Tibial artery (tissue), 4 donors: Measurements from ENCODE around the gene DCAF5.

Experiments
- DNase-seq, 2 donors: peaks; one replicate each; pipeline ENCODE4 v3.0.0-alpha.2; 2019
- H3K27ac ChIP-seq, 2 donors: fragments of 200-600 bp; sonication (generic) in 1 of 2; 1 replicate in 1 of 2; 2 replicates in 1 of 2; pipeline ENCODE4 v1.5.1; 2018 to 2019; ENCODE audit warnings: mild to moderate bottlenecking in 1 of 2
- H3K27me3 ChIP-seq, 2 donors: fragments of 200-600 bp; sonication (generic) in 1 of 2; one replicate each; pipeline versions ENCODE4 v1.5.1 to v1.6.0; 2016 to 2019
- H3K36me3 ChIP-seq, 3 donors: fragments of 200-600 bp; sonication (generic) in 2 of 3; one replicate each; pipeline ENCODE4 v1.5.1; 2016 to 2019; ENCODE audit warnings: mild to moderate bottlenecking in 2 of 3
- H3K4me1 ChIP-seq, 4 donors: fragments of 200-600 bp; sonication (generic) in 2 of 4; 1 replicate in 3 of 4; 2 replicates in 1 of 4; pipeline ENCODE4 v1.5.1; 2016 to 2019
- H3K4me3 ChIP-seq, 2 donors: fragments of 200-600 bp; sonication (generic) in 1 of 2; 1 replicate in 1 of 2; 2 replicates in 1 of 2; pipeline ENCODE4 v1.5.1; 2018 to 2019; ENCODE audit warnings: mild to moderate bottlenecking in 2 of 2
- H3K9me3 ChIP-seq, 3 donors: fragments of 200-600 bp; sonication (generic) in 1 of 3; one replicate each; pipeline ENCODE4 v1.5.1; 2016 to 2019
- intact Hi-C: fragments of 100-400 bp; cut with DNase I; formaldehyde crosslinking; loops from one replicate; pipeline ENCODE4 v1.15.0; 2023; ENCODE audit warnings: low total_unique reads
- TF ChIP-seq, protein P1 (sequence below), 2 experiments: fragments of 200-600 bp in 1 of 2; fragments of 450-650 bp in 1 of 2; IDR thresholded peaks; one replicate each; pipeline ENCODE4 v1.5.1; 2017 to 2019; ENCODE audit warnings: antibody characterized with exemption in 2 of 2, mild to moderate bottlenecking in 1 of 2, moderate library complexity in 1 of 2

DCAF5 gene

DNA sequence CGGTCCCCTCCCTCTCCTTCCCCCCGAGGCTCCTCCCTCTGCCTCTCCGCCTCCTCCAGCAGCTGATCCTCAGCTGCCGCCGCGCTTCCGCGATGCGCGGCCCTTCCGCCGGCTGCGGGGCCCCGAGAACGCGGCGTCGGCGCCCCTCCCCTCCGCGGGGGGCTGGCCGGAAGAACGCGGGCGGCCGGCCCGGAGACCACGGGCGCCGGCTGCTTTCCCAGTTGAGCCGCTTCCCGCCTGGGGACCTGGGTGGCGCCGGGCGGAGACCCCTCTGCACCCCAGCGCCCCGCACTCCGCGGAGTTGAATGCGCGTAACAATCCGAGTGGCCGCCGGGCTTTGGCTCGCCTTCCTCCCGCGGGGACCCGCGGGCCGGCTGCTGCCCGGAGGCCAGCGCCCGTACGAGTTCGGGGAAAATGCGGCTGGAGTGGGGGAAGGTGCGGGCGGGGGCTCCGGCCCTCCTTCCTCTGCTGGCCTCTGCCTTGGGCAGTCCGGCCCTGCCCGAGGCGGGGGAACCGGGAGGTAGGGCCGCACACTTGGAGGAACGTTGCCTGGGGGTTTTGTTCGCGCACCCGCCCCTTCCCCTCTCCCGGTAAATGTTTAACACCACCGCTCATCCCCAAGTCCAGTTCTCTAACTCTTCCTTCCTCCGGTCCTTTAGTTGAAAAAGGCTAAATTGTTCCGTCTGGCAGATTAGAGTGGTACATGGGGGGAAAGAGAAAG lies 393 bp upstream of the DCAF5 start:
- Histone ChIP-seq H3K36me3 (peaks cover 0 to 8% (median 0%) of the 10 kb centered on the region in 3 donors), H3K4me1 (peaks cover 0 to 39% (median 25%) of the 10 kb centered on the region in 4 donors), H3K27me3 (no peaks in the 10 kb centered on the region), H3K9me3 (no peaks in the 10 kb centered on the region), H3K27ac (peak overlapping the region; percentile 91 to 98), H3K4me3 (peak overlapping the region; percentile 69 to 95)
- no peak for DNase-seq
- TF ChIP-seq, protein P1, sequence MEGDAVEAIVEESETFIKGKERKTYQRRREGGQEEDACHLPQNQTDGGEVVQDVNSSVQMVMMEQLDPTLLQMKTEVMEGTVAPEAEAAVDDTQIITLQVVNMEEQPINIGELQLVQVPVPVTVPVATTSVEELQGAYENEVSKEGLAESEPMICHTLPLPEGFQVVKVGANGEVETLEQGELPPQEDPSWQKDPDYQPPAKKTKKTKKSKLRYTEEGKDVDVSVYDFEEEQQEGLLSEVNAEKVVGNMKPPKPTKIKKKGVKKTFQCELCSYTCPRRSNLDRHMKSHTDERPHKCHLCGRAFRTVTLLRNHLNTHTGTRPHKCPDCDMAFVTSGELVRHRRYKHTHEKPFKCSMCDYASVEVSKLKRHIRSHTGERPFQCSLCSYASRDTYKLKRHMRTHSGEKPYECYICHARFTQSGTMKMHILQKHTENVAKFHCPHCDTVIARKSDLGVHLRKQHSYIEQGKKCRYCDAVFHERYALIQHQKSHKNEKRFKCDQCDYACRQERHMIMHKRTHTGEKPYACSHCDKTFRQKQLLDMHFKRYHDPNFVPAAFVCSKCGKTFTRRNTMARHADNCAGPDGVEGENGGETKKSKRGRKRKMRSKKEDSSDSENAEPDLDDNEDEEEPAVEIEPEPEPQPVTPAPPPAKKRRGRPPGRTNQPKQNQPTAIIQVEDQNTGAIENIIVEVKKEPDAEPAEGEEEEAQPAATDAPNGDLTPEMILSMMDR (IDR thresholded peaks at IDR 0.05), result no peak
- intact Hi-C loops, result no loop called here

DNA sequence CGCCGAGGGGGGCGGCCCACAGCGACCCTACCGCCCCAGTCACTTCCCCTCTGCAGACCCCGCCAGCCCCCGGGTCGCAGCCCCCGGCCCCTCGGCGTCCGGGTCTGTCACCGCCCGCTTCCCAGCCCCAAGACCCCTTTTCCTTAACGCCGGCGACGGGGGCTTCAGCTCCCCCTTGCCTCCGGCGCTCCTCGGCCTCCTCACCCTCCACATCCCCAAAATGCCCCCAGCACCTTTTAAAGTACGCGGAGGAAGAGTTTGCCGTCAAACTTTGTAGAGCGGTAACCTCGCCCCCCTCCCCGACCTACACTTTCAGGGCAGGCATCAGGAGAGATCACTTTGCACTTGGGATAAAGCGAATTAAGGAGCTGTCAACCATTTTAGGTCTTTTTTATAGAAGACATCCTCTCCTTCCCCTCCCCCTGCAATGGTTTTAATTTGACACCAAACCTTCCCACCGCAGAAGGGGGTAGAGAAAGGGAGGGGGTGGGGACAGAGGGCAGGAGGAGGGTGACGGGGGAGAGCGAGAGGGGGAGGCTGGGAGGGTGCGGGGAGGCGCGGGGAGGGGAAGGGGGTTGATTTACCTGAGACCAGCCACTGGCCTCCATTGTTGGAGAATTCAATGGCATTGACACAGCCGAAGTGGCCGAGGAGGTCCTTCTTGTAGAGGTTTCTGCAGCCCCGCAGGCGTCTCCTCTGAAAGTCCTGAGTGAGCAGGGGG lies 578 bp downstream of the DCAF5 start:
- peak in 1 of 2 donors; percentile 65 for DNase-seq
- intact Hi-C loops, result no loop called here
- Histone ChIP-seq H3K27me3 (no peaks in the 10 kb centered on the region), H3K4me3 (peak overlapping the region; percentile 69 to 95), H3K27ac (peak overlapping the region; percentile 91 to 98), H3K9me3 (no peaks in the 10 kb centered on the region), H3K4me1 (peaks cover 0 to 39% (median 28%) of the 10 kb centered on the region in 4 donors), H3K36me3 (peaks cover 0 to 9% (median 0%) of the 10 kb centered on the region in 3 donors)
- TF ChIP-seq, protein P1 (IDR thresholded peaks at IDR 0.05), result no peak

DNA sequence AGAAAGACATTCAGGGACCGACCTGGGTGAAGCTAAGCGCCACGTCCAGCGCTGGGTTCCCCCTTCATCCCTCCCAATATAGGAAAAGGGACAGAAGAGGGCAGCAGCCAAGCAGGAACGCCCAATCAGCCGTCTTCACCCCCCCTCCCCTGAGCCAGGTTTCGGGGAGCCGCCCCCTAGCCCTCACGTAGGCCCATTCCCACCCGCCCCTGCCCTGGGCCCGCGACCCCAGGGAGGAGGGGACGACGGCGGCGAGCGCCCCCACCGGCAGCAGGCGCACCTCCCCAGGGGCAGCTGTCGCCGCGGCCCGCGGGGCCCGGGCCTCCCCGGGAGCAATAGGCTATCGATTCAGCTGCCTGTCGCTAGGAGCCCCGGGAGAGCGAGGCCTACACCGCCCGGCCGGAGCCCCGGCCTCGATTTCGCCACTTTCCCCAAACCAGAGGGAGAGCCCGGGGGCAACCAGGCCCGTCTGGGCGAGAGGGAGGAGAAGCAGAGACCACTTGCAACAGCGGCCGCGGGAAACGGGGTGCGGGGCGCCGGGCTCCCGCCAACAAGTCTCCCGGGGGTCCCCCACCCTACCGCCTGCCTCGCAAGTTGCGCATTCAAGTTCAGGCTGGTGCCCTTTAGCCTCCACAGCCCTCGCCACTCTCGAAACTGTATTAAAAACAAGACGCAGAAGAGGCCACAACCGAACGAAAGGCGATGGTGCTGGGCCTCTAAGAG lies 1.3 kb downstream of the DCAF5 start:
- TF ChIP-seq, protein P1 (IDR thresholded peaks at IDR 0.05), result peak; percentile 43 to 47
- no peaks in the 10 kb centered on the region for H3K27me3 ChIP-seq
- peak overlapping the region; percentile 69 to 95 for H3K4me3 ChIP-seq
- peak; percentile 67 to 84 for DNase-seq
- H3K4me1 ChIP-seq, result peaks cover 0 to 39% (median 28%) of the 10 kb centered on the region in 4 donors
- intact Hi-C loops, result no loop called here
- H3K27ac ChIP-seq, result peak overlapping the region; percentile 91 to 98
- peaks cover 0 to 9% (median 0%) of the 10 kb centered on the region in 3 donors for H3K36me3 ChIP-seq
- no peaks in the 10 kb centered on the region for H3K9me3 ChIP-seq

DNA sequence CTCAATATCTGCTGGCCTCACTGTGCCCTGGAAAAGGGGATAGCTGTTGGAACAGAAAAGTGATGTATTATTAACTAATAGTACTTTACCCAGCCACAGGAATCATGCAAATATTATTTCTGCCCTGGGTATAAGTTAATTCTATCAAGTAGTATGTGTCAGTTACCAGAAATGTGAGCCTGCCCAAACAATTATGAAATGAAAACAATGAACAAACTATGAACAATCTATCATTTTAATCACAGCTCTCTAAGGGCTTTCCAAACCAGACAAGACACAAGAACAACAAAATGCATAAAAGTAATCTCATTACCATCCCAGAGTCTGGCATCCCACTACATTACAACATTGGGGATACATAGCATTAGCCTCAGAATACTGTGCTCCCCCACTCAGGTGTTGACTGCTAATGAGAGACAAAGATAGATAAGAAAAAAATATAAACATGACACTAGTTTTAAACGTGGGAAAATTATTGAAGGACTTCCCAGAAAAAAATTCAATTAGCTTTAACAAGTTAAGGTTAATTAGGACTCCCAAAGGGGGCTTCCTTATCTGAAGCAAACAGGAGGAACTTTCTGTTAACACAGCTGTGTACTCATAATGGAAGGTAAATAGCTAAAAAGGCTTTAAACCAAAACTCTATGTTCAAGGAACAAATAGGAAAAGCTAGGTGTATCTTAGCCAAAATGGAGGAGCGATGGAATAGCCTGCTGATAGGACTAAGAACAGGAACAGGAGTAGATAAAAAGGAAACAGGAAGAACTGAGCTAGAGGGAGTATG lies 3.3 kb downstream of the DCAF5 start:
- TF ChIP-seq, protein P1 (IDR thresholded peaks at IDR 0.05), result no peak

DNA sequence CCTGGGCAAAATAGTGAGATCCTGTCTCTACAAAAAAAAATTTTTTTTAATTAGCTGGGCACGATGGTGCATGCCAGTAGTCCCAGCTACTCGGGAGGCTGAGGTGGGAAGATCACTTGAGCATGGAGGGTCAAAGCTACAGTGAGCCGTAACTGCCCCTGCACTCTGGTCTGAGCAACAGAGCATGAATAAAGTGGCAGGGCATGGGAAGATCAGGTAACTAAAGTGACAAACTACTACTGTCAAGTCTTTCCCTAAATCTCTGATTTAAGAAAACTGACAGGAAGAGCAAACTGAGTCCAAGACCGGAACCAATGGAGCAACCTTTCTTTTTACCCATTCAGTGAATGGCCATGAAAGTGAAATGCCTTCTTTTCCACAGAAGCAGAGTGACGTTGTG lies 10.8 kb downstream of the DCAF5 start:
- intact Hi-C loops, result no loop called here
- H3K9me3 ChIP-seq, result no peaks in the 10 kb centered on the region
- TF ChIP-seq, protein P1 (IDR thresholded peaks at IDR 0.05), result no peak
- DNase-seq, result no peak
- H3K36me3 ChIP-seq, result peaks cover 0 to 4% (median 0%) of the 10 kb centered on the region in 3 donors
- no peaks in the 10 kb centered on the region for H3K27me3 ChIP-seq
- no peak overlapping the region for H3K4me3 ChIP-seq
- no peak overlapping the region for H3K27ac ChIP-seq
- peaks cover 0 to 23% (median 13%) of the 10 kb centered on the region in 4 donors for H3K4me1 ChIP-seq

More for the DNA sequence above, 3.3 kb downstream of the DCAF5 start:
- Histone ChIP-seq H3K9me3 (no peaks in the 10 kb centered on the region), H3K4me3 (no peak overlapping the region), H3K27me3 (no peaks in the 10 kb centered on the region), H3K4me1 (peaks cover 0 to 35% (median 24%) of the 10 kb centered on the region in 4 donors), H3K27ac (no peak overlapping the region), H3K36me3 (peaks cover 0 to 9% (median 0%) of the 10 kb centered on the region in 3 donors)
- intact Hi-C loops, result no loop called here
- no peak for DNase-seq
